ENCODE results near the gene BRWD1. TPM values are rescaled to one million over a fixed set of nuclear protein-coding genes. Genes with fewer than 3 reads are reported as not detected.

The BRWD1 gene
- total RNA-seq, 3 donors from 2014 or later (not counting 1 experiment from before 2014, with no cell fraction given) = 92.0 to 93.8 (median 93.3) TPM

GRCh38 chr21:39173716-39174680, 139.4 kb downstream of the BRWD1 start:
- Mint-ChIP-seq H3K4me1 (peaks cover 7 to 12% of the 10 kb centered on the region in 2 donors), H3K36me3 (no peaks in the 10 kb centered on the region), H3K9me3 (no peaks in the 10 kb centered on the region), H3K27ac (no peak overlapping the region), H3K27me3 (ENCODE audit: low read depth in 2 of 2) (no peaks in the 10 kb centered on the region), H3K4me3 (no peak overlapping the region)
- H3K27ac ChIP-seq (ENCODE audit: low read length) = no peak overlapping the region
- ATAC-seq (no peak), DNase-seq (no peak)
- no peak overlapping the region for H3K4me3 ChIP-seq (ENCODE audit: low read length)
- no peaks in the 10 kb centered on the region for H3K4me1 ChIP-seq (ENCODE audit: control insufficient read depth, insufficient read depth, low read length)
- H3K9me3 ChIP-seq (ENCODE audit: control insufficient read depth, insufficient read depth, low read length) = no peaks in the 10 kb centered on the region
- H3K36me3 ChIP-seq (ENCODE audit: control insufficient read depth, insufficient read depth, low read length) = peaks cover 22% of the 10 kb centered on the region
- intact Hi-C loops (cut with micrococcal nuclease) = loop anchor here (10.0 kb wide), 1 partner anchor 439 kb away; no protein-coding TSS in a partner anchor
- no peak for TF ChIP-seq CTCF (IDR thresholded peaks at IDR 0.05)
- H3K27me3 ChIP-seq (ENCODE audit: control insufficient read depth, insufficient read depth, low read length) = no peaks in the 10 kb centered on the region
- 26% methylated on average over 2 of the region's 3 CpGs for WGBS (ENCODE audit: insufficient coverage)

GRCh38 chr21:39169906-39170305, 143.5 kb downstream of the BRWD1 start:
- intact Hi-C loops (cut with micrococcal nuclease) = loop anchor here (10.0 kb wide), 1 partner anchor 435 kb away; no protein-coding TSS in a partner anchor
- H3K4me3 ChIP-seq (ENCODE audit: low read length) = no peak overlapping the region
- Mint-ChIP-seq H3K4me1 (peaks cover 6 to 7% of the 10 kb centered on the region in 2 donors), H3K9me3 (no peaks in the 10 kb centered on the region), H3K27ac (no peak overlapping the region), H3K36me3 (no peaks in the 10 kb centered on the region), H3K4me3 (no peak overlapping the region), H3K27me3 (ENCODE audit: low read depth in 2 of 2) (peaks cover 6% of the 10 kb centered on the region in 2 donors)
- H3K4me1 ChIP-seq (ENCODE audit: control insufficient read depth, insufficient read depth, low read length) = no peaks in the 10 kb centered on the region
- WGBS (ENCODE audit: insufficient coverage) = 96% methylated on average over 5 of the region's 5 CpGs
- no peak for TF ChIP-seq CTCF (IDR thresholded peaks at IDR 0.05)
- H3K27me3 ChIP-seq (ENCODE audit: control insufficient read depth, insufficient read depth, low read length) = no peaks in the 10 kb centered on the region
- peaks cover 12% of the 10 kb centered on the region for H3K36me3 ChIP-seq (ENCODE audit: control insufficient read depth, insufficient read depth, low read length)
- peaks cover 2% of the 10 kb centered on the region for H3K9me3 ChIP-seq (ENCODE audit: control insufficient read depth, insufficient read depth, low read length)
- ATAC-seq = no peak
- H3K27ac ChIP-seq (ENCODE audit: low read length) = no peak overlapping the region
- no peak for DNase-seq

GRCh38 chr21:39168800-39169199, 144.6 kb downstream of the BRWD1 start:
- intact Hi-C loops (cut with micrococcal nuclease) = no loop called here
- H3K36me3 ChIP-seq (ENCODE audit: control insufficient read depth, insufficient read depth, low read length) = peaks cover 7% of the 10 kb centered on the region
- WGBS (ENCODE audit: insufficient coverage) = no CpG with 5 or more reads among the region's 2 CpGs
- TF ChIP-seq CTCF (IDR thresholded peaks at IDR 0.05) = no peak
- H3K4me3 ChIP-seq (ENCODE audit: low read length) = no peak overlapping the region
- ATAC-seq (no peak), DNase-seq (no peak)
- H3K36me3 Mint-ChIP-seq = no peaks in the 10 kb centered on the region
- H3K9me3 ChIP-seq (ENCODE audit: control insufficient read depth, insufficient read depth, low read length) = peaks cover 12% of the 10 kb centered on the region
- no peaks in the 10 kb centered on the region for H3K4me1 ChIP-seq (ENCODE audit: control insufficient read depth, insufficient read depth, low read length)
- H3K4me3 Mint-ChIP-seq = no peak overlapping the region
- no peaks in the 10 kb centered on the region for H3K27me3 ChIP-seq (ENCODE audit: control insufficient read depth, insufficient read depth, low read length)
- peaks cover 7 to 12% of the 10 kb centered on the region in 2 donors for H3K27me3 Mint-ChIP-seq (ENCODE audit: low read depth in 2 of 2)
- H3K27ac Mint-ChIP-seq = no peak overlapping the region
- H3K27ac ChIP-seq (ENCODE audit: low read length) = no peak overlapping the region
- no peaks in the 10 kb centered on the region for H3K9me3 Mint-ChIP-seq
- peaks cover 5 to 6% of the 10 kb centered on the region in 2 donors for H3K4me1 Mint-ChIP-seq

Data from natural killer cell (primary cell).